GM18858 (cell line): Measurements from ENCODE around the gene ATXN1.

Experiments used
- ATAC-seq: cut with Tn5 transposase; IDR thresholded peaks from one replicate; pipeline ENCODE4 v1.9.1; 2021; ENCODE audit not compliant: unreplicated experiment

Gene ATXN1

DNA sequence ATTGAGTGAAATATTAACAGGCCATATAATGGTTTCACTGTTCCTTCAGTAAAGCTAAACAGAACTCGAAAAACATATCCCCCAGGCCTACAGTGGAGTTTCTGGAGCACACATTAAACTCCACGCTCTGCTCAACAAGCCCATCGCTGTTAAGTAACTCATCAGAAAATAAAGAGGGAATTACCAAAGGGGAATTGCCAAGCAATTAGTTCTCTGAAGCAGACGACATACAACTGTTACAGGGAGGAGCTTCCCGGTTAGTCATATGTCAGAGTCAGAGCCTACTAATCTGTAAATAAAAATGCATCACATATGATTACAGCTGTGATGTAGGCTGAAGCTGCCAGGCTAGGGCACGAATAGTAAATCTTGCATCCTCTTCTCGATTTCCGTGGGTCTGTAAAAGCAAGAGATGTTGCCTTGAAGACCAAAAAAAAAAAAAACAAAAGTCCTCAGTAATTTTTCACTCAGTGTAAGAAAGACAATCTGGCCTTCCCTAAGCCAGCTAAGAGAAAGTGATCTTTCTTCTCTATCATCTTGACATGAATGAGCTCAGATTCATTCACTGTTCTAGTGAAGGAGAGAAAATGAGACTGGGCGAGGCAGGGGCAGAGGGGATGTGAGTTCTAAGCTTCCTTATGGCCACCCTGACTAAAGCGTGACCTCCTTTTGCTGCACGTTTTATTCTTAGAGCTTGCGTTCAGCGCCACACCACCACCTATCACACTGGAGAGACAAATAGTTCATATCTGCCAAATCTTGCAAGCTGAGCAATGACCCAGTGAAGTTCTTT lies 13.8 kb downstream of the ATXN1 start:
- ATAC-seq, result no peak

DNA sequence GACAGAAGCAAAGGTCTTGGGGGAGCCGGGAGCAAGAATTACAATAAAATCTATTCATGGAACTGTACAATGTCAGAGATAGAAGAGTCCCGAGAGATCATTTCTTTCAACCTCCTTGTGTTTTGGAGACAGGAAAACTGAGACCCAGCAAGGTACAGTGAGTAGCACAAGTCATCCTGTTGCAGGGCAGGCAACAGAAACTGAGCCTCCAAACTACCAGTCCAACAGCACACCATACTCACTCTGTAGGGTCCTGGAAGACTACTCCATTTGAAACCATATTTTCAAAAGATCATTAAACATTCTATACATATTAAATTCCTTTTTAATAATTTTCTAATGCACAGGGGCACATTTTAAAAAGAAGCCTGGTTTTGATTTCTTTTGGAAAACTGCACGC lies 14.4 kb downstream of the ATXN1 start:
- ATAC-seq, result no peak

DNA sequence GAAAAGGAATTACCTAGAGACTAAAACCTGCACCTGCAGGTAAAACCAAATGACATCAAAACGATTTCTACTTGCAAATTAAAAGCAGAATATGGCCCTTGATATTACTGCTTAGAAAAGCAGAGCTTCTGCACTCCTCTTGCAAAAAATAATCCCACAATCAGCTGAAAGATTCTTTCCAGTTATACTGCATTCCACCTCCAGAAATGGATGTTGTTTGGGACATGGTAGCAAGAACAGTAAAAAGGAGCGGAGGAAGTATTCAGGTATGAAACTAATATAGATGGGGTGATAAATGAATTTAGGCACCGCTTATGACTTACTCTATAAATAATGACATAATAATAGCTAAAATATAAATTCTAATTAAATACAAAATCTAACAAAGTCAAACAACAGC lies 14.9 kb downstream of the ATXN1 start:
- no peak for ATAC-seq

DNA sequence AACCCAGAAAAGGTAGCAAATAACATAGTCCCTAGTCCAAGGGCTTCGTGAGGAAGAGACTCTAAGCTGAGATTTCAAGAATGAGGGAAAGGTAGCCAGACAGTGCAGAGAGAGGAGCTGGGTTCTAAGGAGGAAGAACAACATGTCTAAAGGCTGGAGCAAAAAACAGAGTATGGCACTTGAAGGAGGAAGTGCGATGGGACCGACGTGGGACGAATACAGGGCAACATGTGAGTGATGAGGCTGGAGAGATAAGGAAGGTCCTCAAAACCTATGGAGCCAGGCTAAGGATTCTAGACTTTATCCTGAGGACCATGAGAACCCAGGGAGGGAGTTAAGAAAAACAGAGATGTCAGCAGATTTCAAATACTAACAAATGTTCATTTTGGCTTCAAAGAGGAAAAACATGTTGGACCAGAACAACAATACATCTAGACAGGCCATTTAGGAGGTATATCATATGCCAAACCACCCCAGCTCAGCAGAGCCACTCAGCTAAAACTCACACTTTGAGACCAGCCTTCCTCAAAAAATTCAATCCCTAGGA lies 17.5 kb downstream of the ATXN1 start:
- ATAC-seq, result no peak

GRCh38 chr6:16742116-16742515 lies 19.1 kb downstream of the ATXN1 start:
- no peak for ATAC-seq

GRCh38 chr6:16741112-16742016 lies 19.9 kb downstream of the ATXN1 start:
- peak; percentile 65 for ATAC-seq

DNA sequence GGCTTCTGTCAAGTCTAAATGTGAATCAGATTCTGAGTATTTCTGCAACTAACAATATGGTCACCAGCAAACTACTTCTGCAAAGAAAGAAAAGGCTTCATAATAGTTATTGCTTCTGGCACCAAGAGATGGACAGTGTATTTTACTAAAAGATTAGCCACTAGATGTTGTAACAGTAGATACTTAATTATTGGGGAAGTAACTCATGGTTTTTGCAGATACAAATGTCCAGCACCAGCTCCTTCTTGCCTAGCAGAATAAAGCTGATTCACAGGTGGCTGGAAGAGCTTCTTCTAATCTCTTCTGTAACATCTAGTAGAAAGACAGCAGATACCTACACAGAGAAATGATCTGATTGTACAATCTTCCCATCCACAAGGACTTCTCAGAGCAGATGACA lies 21.2 kb downstream of the ATXN1 start:
- no peak for ATAC-seq

DNA sequence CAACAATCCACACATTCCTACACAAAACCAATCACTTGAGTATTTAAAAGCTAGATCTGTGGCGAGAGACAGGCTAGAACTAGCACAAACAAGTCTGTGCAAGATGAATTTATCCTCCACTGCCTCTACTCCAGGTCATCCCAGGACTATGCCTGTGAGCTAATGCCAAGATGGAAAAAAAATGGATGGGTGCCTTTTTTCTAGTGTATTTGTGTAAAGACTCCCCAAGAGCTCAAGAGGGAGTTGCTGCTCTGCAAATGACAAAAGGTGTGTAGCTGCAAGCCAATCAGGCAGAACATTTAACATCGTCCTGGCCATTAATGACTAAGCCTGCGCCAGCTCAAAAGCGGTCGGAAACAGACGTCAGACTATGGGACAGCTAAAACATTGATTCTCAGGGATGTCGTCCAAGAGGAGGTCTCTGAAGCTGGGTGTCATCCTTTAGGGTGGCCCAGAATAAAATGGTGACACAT lies 21.9 kb downstream of the ATXN1 start:
- ATAC-seq, result no peak

GRCh38 chr6:16737925-16738324 lies 23.3 kb downstream of the ATXN1 start:
- no peak for ATAC-seq

GRCh38 chr6:16736856-16737775 lies 24.1 kb downstream of the ATXN1 start:
- no peak for ATAC-seq

DNA sequence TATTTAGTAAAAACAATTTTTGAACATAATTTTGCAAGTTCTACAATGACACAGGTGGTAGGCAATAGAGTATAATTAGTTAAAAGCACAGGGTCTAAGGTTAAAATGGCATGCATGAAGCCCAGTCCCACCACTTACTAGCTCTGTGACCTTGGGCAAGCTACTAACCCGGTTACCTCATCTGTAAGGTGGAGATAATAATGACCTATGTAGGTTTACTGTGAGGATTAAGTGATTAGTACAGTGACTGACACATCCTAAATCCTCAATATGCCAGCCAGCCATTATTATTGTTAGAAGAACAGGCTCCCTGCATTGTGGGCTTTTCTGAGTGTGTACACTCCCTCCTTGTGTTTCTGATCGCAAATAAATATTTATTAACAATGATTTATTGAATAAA lies 26.2 kb downstream of the ATXN1 start:
- no peak for ATAC-seq

- no peak for ATAC-seq
Measured at GRCh38 chr6:16733085-16733484, 28.2 kb downstream of the ATXN1 start.

DNA sequence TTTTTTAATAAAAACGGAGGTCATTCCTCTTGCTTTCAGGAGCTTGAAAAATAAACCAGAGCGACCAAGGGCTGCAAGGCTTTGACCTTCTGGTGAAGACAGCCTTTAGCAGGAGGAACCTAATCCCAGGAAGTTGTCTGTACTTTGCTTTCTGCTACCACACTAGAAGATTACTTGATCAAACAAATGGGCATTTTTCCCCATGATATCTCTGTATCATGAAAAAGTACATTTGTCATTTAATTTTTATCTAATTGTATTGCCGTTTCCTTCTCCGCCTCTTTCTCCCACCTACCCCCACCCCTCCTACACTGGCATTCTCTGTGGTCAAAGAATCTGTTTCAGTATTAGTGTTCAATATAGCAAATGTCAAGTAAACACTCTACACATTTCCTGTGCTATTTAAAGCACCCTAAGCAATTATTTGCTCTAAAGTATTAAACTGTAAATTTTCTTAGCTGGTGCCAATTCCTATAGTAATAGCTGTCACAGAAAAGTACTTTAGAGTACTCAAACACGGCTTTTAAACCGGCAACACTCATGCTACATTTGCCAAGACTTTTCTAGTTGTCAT lies 29.7 kb downstream of the ATXN1 start:
- peak; percentile 98 for ATAC-seq

DNA sequence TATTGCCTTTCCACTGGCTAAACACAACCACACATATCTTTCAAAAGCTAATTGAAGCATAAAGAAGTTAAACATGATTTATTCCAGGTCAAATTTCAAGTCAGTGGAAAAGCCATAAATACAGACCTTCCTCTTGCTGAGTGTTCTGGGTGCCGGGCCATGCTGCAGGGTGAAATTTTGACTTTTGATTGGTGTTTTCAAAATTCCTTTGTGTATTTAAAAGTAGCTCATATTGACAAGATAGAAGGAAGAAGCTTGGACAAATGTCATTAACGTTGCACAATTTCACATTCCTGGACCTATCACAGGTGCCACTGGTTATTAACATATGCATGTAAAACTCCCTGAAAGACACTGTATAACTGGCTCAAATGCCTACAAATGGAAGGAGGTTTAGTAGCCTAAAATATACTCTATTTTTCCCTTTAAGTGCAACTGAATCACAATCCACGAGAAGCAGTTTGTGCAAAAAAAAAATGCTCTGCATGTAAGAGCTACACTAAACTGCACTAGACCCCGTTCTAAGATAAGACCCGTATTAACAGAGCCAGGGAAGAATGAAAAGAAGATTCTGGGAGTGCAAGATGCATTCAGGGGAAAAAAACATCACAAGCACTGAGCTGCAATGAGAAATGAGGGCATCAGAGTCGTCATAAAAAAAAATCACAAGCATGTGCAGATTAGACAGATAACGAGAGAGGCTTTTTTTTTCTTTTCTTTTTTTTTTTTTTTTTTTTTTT lies 30.4 kb downstream of the ATXN1 start:
- ATAC-seq, result no peak

DNA sequence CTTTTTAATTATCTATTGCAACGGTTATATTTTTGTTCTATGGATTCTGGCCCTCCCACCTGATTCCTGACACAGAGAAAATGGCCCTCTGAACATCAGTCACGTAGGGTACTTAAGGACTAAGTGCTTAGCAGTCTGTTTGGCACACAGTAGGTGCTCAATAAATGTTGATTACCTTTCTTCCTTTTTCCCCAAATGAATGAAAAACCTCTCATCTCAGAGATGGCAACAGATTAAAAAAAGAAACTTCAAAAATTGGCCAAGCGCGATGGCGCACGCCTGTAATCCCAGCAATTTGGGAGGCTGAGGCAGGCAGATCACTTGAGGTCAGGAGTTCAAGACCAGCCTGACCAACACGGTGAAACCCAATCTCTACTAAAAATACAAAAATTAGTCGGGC lies 31.5 kb downstream of the ATXN1 start:
- no peak for ATAC-seq

DNA sequence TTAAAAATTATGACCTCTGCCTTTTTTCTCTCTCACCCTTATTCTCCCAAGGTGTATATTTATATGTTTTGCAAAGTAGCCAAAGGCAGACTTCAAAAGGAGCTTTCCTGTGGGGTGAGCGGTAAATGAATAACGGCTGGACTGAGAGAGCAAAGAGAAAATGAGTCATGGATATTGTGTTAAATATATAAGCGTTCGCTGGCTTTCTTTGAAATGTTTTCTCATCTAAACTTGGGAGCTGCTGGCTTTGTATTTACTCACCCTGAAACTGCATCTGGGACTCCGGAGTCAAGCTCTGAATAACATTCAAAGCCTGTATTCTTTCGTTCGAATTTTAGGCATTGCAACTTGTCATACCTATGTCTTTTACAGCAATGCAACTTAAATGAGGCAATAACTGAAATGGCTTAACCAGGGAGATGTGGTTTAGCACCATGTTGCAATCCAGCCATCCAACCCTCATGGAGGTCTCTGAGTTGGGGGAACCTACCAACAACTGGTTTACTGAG lies 32.0 kb downstream of the ATXN1 start:
- ATAC-seq, result no peak

DNA sequence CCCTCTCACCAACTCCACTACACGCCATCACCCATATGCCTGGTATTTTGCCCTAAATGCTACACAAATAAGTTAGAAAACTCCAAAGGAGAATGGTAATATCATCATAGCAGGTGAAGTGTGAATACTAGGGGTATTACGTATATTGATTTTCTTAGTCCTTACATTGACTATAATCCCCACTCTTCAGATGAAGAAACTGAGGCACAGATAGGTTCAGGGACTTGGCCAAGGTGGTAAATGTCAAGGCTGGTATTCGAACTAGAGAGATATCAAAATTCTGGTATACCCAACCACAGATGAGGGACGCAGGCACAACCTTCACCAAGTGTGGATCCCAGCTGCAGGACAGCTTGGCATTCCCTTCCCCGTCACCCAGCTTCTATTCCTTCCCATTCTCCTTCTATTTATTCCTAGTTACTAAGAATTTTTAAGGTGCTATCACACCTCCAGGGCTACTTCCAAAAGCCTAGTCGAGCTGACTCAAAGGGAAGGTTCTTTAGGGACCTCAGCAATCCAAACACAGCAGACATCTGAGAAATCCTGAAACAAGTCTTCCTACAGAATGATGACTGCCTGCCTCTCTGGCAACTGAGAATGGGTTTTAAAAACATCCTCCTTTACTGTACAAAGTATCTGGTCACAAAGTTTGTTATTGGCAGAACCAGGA lies 32.6 kb downstream of the ATXN1 start:
- ATAC-seq, result no peak

- no peak for ATAC-seq
Measured at GRCh38 chr6:16727996-16728395, 33.3 kb downstream of the ATXN1 start.
